NT2/D1 (cell line): ENCODE measurements around the gene SORCS1.

Experiments used
- SUZ12 ChIP-seq: IDR thresholded peaks from 2 replicates; pipeline ENCODE4 v1.6.1; 2011; ENCODE audit not compliant: insufficient read length, insufficient read depth; ENCODE audit errors: extremely low read depth
- YY1 ChIP-seq: IDR thresholded peaks from 2 replicates; pipeline ENCODE4 v1.6.1; 2011; ENCODE audit not compliant: insufficient read length, insufficient read depth
- ZNF274 ChIP-seq: IDR thresholded peaks from 2 replicates; pipeline ENCODE4 v1.6.1; 2011; ENCODE audit warnings: mild to moderate bottlenecking, low read depth, low read length

- TF ChIP-seq SUZ12 (no peak), YY1 (no peak), ZNF274 (no peak)
These were observed 130.6 kb downstream of the SORCS1 start for GRCh38 chr10:107033799-107034422.
